CD14-positive monocyte (primary cell): ENCODE data around the gene ARPC2. TPM values are rescaled to one million over a fixed set of nuclear protein-coding genes. Genes with fewer than 3 reads are reported as not detected.

ENCODE experiments used
- DNase-seq, 3 donors: peaks; one replicate each; pipeline ENCODE4 v3.0.0-alpha.2; 2011 to 2022
- H2AFZ ChIP-seq: 2 replicates; pipeline ENCODE4 v1.6.0; 2012; ENCODE audit warnings: mild to moderate bottlenecking, low read depth, low read length, inconsistent platforms; ENCODE audit not compliant: insufficient read depth, poor library complexity, severe bottlenecking
- H3K27ac ChIP-seq, 2 donors: 1 replicate in 1 of 2; 2 replicates in 1 of 2; pipeline ENCODE4 v1.5.1; 2012 to 2013; ENCODE audit warnings: low read length in 2 of 2, control low read depth in 1 of 2, inconsistent platforms in 1 of 2, low read depth in 1 of 2, mild to moderate bottlenecking in 1 of 2
- H3K27me3 ChIP-seq, 2 donors: one replicate each; pipeline versions ENCODE4 v1.6.0 to v1.6.1; 2011 to 2013; ENCODE audit warnings: low read length in 2 of 2; ENCODE audit not compliant: control insufficient read depth in 2 of 2, insufficient read depth in 2 of 2
- H3K36me3 ChIP-seq, 2 donors: replicated peaks in 1 of 2; 1 replicate in 1 of 2; 2 replicates in 1 of 2; pipeline versions ENCODE4 v1.5.1 to v1.6.1; 2012 to 2013; ENCODE audit warnings: low read length in 2 of 2, control low read depth in 1 of 2, inconsistent platforms in 1 of 2, mild to moderate bottlenecking in 1 of 2; ENCODE audit not compliant: insufficient read depth in 2 of 2, control insufficient read depth in 1 of 2
- H3K4me1 ChIP-seq, 2 donors: 1 replicate in 1 of 2; 2 replicates in 1 of 2; pipeline versions ENCODE4 v1.5.1 to v1.6.1; 2012 to 2013; ENCODE audit warnings: low read length in 2 of 2, control low read depth in 1 of 2, inconsistent platforms in 1 of 2, mild to moderate bottlenecking in 1 of 2, moderate library complexity in 1 of 2; ENCODE audit not compliant: insufficient read depth in 2 of 2, control insufficient read depth in 1 of 2
- H3K4me2 ChIP-seq: replicated peaks from 2 replicates; pipeline ENCODE3; 2012; ENCODE audit warnings: low read length, moderate library complexity, mild to moderate bottlenecking; ENCODE audit not compliant: poor library complexity, severe bottlenecking; ENCODE audit errors: extremely low read depth
- H3K4me3 ChIP-seq, 3 experiments: fragments of 200-600 bp in 1 of 3; sonication (generic) in 1 of 3; replicated peaks in 1 of 3; 1 replicate in 2 of 3; 2 replicates in 1 of 3; pipeline ENCODE4 v1.5.1; 2011 to 2013; ENCODE audit warnings: low read length in 3 of 3, mild to moderate bottlenecking in 3 of 3, control low read depth in 2 of 3, low read depth in 2 of 3, inconsistent platforms in 1 of 3, moderate library complexity in 1 of 3
- H3K79me2 ChIP-seq: 2 replicates; pipeline ENCODE4 v1.6.0; 2012; ENCODE audit warnings: mild to moderate bottlenecking, control low read depth, inconsistent platforms, low read length, moderate library complexity; ENCODE audit not compliant: insufficient read depth
- H3K9ac ChIP-seq: 2 replicates; pipeline ENCODE4 v1.6.0; 2017; ENCODE audit warnings: low read length, mild to moderate bottlenecking; ENCODE audit not compliant: insufficient read depth, poor library complexity, severe bottlenecking
- H3K9me3 ChIP-seq, 2 donors: replicated peaks in 1 of 2; 1 replicate in 1 of 2; 2 replicates in 1 of 2; pipeline versions ENCODE4 v1.5.1 to v1.6.1; 2012 to 2013; ENCODE audit warnings: low read length in 2 of 2, control low read depth in 1 of 2; ENCODE audit not compliant: control insufficient read depth in 1 of 2, insufficient read depth in 1 of 2
- H4K20me1 ChIP-seq: 2 replicates; pipeline ENCODE4 v1.6.0; 2012; ENCODE audit warnings: mild to moderate bottlenecking, low read length, control low read depth, moderate library complexity; ENCODE audit not compliant: insufficient read depth
- H3K27ac Mint-ChIP-seq, 7 donors: one replicate each; pipeline ENCODE4 v1.8.0; 2020; ENCODE audit warnings: mild to moderate bottlenecking in 7 of 7, mixed read lengths in 7 of 7, moderate library complexity in 6 of 7, inconsistent platforms in 2 of 7
- H3K27me3 Mint-ChIP-seq, 3 donors: one replicate each; pipeline ENCODE4 v1.8.0; 2021 to 2022; ENCODE audit warnings: low read depth in 3 of 3, mild to moderate bottlenecking in 3 of 3, mixed read lengths in 3 of 3, moderate library complexity in 3 of 3, inconsistent platforms in 1 of 3
- H3K36me3 Mint-ChIP-seq, 2 donors: one replicate each; pipeline ENCODE4 v1.8.0; 2020; ENCODE audit warnings: mixed read lengths in 2 of 2, inconsistent platforms in 1 of 2, mild to moderate bottlenecking in 1 of 2
- H3K4me1 Mint-ChIP-seq: one replicate; pipeline ENCODE4 v1.8.0; 2020; ENCODE audit warnings: mild to moderate bottlenecking, mixed read lengths
- H3K4me3 Mint-ChIP-seq, 2 donors: one replicate each; pipeline ENCODE4 v1.8.0; 2020; ENCODE audit warnings: mild to moderate bottlenecking in 2 of 2, mixed read lengths in 2 of 2, moderate library complexity in 1 of 2
- H3K9me3 Mint-ChIP-seq, 7 donors: one replicate each; pipeline ENCODE4 v1.8.0; 2020 to 2022; ENCODE audit warnings: mixed read lengths in 7 of 7, mild to moderate bottlenecking in 6 of 7, moderate library complexity in 6 of 7, inconsistent platforms in 2 of 7
- WGBS: methylation state at CpG from one replicate; pipeline ENCODE4 v1.1.5; 2013; ENCODE audit warnings: missing lambda C conversion rate; ENCODE audit not compliant: insufficient coverage; 5-methylcytosine and 5-hydroxymethylcytosine counted together
- intact Hi-C, 2 donors: fragments of 100-400 bp; cut with micrococcal nuclease; formaldehyde crosslinking; loops; one replicate each; pipeline versions ENCODE4 v1.15.0 to v1.15.1; 2023
- polyA plus RNA-seq, 3 donors: library from polyadenylated mRNA; depleted of rRNA in 1 of 3; unstranded in 2 of 3; stranded (reverse) in 1 of 3; fragments of 300-500 nt in 2 of 3; fragments of >200 nt in 1 of 3; fragmentation: Illumina TruSeq in 2 of 3; gene quantifications; 1 replicate in 2 of 3; 2 replicates in 1 of 3; pipeline ENCODE4 v1.2.3, GENCODE V29; 2012 to 2021
- TF ChIP-seq, protein P1 (sequence below): fragments of 200-600 bp; IDR thresholded peaks from one replicate; pipeline ENCODE4 v1.8.0; 2022; ENCODE audit warnings: antibody characterized with exemption, mild to moderate bottlenecking

ARPC2 gene
- polyA plus RNA-seq, 3 donors = 640 to 1,227 (median 1,162) TPM

DNA sequence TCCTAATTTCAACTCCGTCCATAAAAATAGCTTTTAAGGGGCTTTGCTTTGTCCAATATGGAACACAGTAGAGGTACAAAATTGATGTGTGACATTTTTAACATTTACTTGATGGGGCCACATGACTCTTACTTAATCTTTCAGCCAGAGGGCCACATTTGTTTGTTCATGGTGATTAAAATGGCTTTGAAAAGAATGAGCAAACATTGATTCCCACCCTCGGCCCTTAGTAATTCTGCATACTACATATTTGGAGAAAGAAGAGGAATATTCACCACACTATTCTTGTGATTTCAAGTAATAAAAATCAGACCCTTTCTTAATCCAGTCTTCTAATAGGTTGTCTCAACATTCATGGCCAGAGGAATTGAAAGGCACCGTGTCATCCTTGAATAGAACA lies 17.5 kb downstream of the ARPC2 start:
- TF ChIP-seq, protein P1, sequence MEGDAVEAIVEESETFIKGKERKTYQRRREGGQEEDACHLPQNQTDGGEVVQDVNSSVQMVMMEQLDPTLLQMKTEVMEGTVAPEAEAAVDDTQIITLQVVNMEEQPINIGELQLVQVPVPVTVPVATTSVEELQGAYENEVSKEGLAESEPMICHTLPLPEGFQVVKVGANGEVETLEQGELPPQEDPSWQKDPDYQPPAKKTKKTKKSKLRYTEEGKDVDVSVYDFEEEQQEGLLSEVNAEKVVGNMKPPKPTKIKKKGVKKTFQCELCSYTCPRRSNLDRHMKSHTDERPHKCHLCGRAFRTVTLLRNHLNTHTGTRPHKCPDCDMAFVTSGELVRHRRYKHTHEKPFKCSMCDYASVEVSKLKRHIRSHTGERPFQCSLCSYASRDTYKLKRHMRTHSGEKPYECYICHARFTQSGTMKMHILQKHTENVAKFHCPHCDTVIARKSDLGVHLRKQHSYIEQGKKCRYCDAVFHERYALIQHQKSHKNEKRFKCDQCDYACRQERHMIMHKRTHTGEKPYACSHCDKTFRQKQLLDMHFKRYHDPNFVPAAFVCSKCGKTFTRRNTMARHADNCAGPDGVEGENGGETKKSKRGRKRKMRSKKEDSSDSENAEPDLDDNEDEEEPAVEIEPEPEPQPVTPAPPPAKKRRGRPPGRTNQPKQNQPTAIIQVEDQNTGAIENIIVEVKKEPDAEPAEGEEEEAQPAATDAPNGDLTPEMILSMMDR = no peak
- Mint-ChIP-seq H3K4me1 (peaks cover 17% of the 10 kb centered on the region), H3K36me3 (peaks cover 75 to 93% of the 10 kb centered on the region in 2 donors), H3K9me3 (peaks cover 0 to 2% (median 0%) of the 10 kb centered on the region in 7 donors), H3K27ac (peak overlapping the region in 1 of 7 donors; percentile 41), H3K27me3 (no peaks in the 10 kb centered on the region), H3K4me3 (no peak overlapping the region)
- H4K20me1 ChIP-seq = peaks cover 99% of the 10 kb centered on the region
- DNase-seq = no peak
- H3K9ac ChIP-seq = no peak overlapping the region
- H3K79me2 ChIP-seq = peaks cover 98% of the 10 kb centered on the region
- no peak overlapping the region for H3K4me3 ChIP-seq
- H3K27me3 ChIP-seq = no peaks in the 10 kb centered on the region
- WGBS = no CpG with 5 or more reads among the region's 3 CpGs
- H3K36me3 ChIP-seq = peaks cover 92 to 98% of the 10 kb centered on the region in 2 donors
- H3K4me2 ChIP-seq = no peak overlapping the region
- H3K9me3 ChIP-seq = no peaks in the 10 kb centered on the region
- no peak overlapping the region for H2AFZ ChIP-seq
- peaks cover 16% of the 10 kb centered on the region in 2 donors for H3K4me1 ChIP-seq
- H3K27ac ChIP-seq = no peak overlapping the region
- intact Hi-C loops = loop anchor here in 1 of 2 donors (5.0 kb wide), 1 partner anchor 47 kb away; no protein-coding TSS in a partner anchor

DNA sequence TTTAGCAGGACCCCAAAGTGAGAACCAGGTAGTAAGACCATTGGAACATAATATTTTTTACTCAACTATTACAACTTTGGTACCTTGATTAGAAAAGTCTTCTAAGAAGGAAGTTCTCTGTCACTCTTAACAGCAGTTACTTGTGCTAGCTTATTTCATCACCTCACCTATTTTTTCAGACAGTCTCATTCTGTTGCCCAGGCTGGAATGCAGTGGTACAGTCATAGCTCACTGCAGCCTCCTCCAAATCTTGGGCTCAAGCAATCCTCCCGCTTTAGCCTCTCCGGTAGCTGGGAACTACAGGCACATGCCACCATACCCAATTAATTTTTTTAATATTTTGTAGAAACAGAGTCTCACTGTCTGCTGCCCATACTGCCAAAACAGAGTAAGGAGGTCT lies 18.0 kb downstream of the ARPC2 start:
- H3K79me2 ChIP-seq = peaks cover 98% of the 10 kb centered on the region
- Mint-ChIP-seq H3K36me3 (peaks cover 80 to 96% of the 10 kb centered on the region in 2 donors), H3K9me3 (peaks cover 0 to 2% (median 0%) of the 10 kb centered on the region in 7 donors), H3K27me3 (no peaks in the 10 kb centered on the region), H3K4me3 (no peak overlapping the region), H3K4me1 (peaks cover 15% of the 10 kb centered on the region), H3K27ac (peak overlapping the region in 4 of 7 donors; percentile 37 to 58 (median 43))
- H4K20me1 ChIP-seq = peaks cover 99% of the 10 kb centered on the region
- H3K27me3 ChIP-seq = no peaks in the 10 kb centered on the region
- H3K9ac ChIP-seq = no peak overlapping the region
- TF ChIP-seq, protein P1 = no peak
- no peak overlapping the region for H3K4me3 ChIP-seq
- H2AFZ ChIP-seq = no peak overlapping the region
- no peak overlapping the region for H3K4me2 ChIP-seq
- H3K36me3 ChIP-seq = peaks cover 94 to 100% of the 10 kb centered on the region in 2 donors
- no peaks in the 10 kb centered on the region for H3K9me3 ChIP-seq
- no peak overlapping the region for H3K27ac ChIP-seq
- peaks cover 11 to 12% of the 10 kb centered on the region in 2 donors for H3K4me1 ChIP-seq
- DNase-seq = no peak
- intact Hi-C loops = no loop called here
- WGBS = no CpG with 5 or more reads among the region's 2 CpGs
